A673 (cell line): ENCODE results near the gene FIBP. TPM values are rescaled to one million over a fixed set of nuclear protein-coding genes. Genes with fewer than 3 reads are reported as not detected.

Source experiments
- BruUV-seq: library from RNA; stranded (reverse); fragments of 400-500 nt; replicated peaks from 2 replicates; lab custom pipeline; 2021; lab: Mats Ljungman, UMichigan
- CTCF ChIA-PET: fragments of 300-600 bp; sonication (Branson Sonifier 250); formaldehyde crosslinking; loops from one replicate; lab custom pipeline; 2022; ENCODE audit warnings: antibody characterized with exemption; lab: Charles Lee
- POLR2A ChIA-PET: fragments of 300-600 bp; sonication (Branson Sonifier 250); formaldehyde crosslinking; loops from one replicate; lab custom pipeline; 2022; ENCODE audit warnings: antibody characterized with exemption; ENCODE audit not compliant: low non-redundant PET; lab: Charles Lee
- DNase-seq: peaks from one replicate; pipeline ENCODE4 v3.0.0-alpha.2; 2015; ENCODE audit warnings: low spot score
- H3K27ac ChIP-seq: fragments of 200-600 bp; sonication (generic); 2 replicates; pipeline ENCODE4 v1.5.1; 2016; ENCODE audit warnings: mixed run types, low read depth, mild to moderate bottlenecking, mixed read lengths, antibody characterized with exemption, low read length; ENCODE audit not compliant: poor library complexity, severe bottlenecking
- H3K27me3 ChIP-seq: fragments of 200-600 bp; sonication (generic); replicated peaks from 2 replicates; pipeline ENCODE4 v1.6.1; 2017; ENCODE audit warnings: mixed run types, low read depth, mild to moderate bottlenecking, mixed read lengths, antibody characterized with exemption, low read length; ENCODE audit not compliant: insufficient read depth, poor library complexity
- H3K36me3 ChIP-seq: fragments of 200-600 bp; sonication (generic); 2 replicates; pipeline ENCODE4 v1.6.1; 2016; ENCODE audit warnings: mixed run types, mild to moderate bottlenecking, mixed read lengths, antibody characterized with exemption, low read length; ENCODE audit not compliant: insufficient read depth, poor library complexity, severe bottlenecking
- H3K4me1 ChIP-seq: fragments of 200-600 bp; sonication (generic); 2 replicates; pipeline ENCODE4 v1.6.1; 2017; ENCODE audit warnings: mixed run types, mild to moderate bottlenecking, mixed read lengths, antibody characterized with exemption, low read length; ENCODE audit not compliant: insufficient read depth, poor library complexity, severe bottlenecking
- H3K4me3 ChIP-seq: fragments of 200-600 bp; sonication (generic); 2 replicates; pipeline ENCODE4 v1.5.1; 2016; ENCODE audit warnings: low read depth, mixed run types, mild to moderate bottlenecking, mixed read lengths, low read length; ENCODE audit not compliant: poor library complexity, severe bottlenecking
- H3K9me3 ChIP-seq: fragments of 200-600 bp; sonication (generic); 2 replicates; pipeline ENCODE4 v1.6.1; 2016; ENCODE audit warnings: mixed run types, low read depth, mild to moderate bottlenecking, mixed read lengths, antibody characterized with exemption, low read length; ENCODE audit not compliant: poor library complexity, severe bottlenecking
- CTCF ChIP-seq: fragments of 300-800, 200-600 bp; sonication (generic); conservative IDR thresholded peaks from 2 replicates; pipeline ENCODE4 v1.5.1; 2017; ENCODE audit warnings: low read depth, mild to moderate bottlenecking, antibody characterized with exemption, low read length, moderate library complexity, mixed read lengths
- EZH2 ChIP-seq: fragments of 200-600 bp; sonication (generic); IDR thresholded peaks from 2 replicates; pipeline ENCODE4 v1.6.1; 2017; ENCODE audit warnings: borderline replicate concordance, low read depth, mild to moderate bottlenecking, mixed read lengths, antibody characterized with exemption, low read length; ENCODE audit not compliant: poor library complexity, severe bottlenecking
- intact Hi-C: fragments of 100-400 bp; cut with micrococcal nuclease; formaldehyde crosslinking; loops from one replicate; pipeline ENCODE4 v1.10.0; 2022; ENCODE audit not compliant: unreplicated experiment
- total RNA-seq: library from RNA; stranded (reverse); gene quantifications from 2 replicates; pipeline ENCODE4 v1.2.3, GENCODE V29; 2021

Gene FIBP
- total RNA-seq, 1 experiment from 2014 or later: 98.5 TPM

- POLR2A ChIA-PET: no interaction called here
- TF ChIP-seq EZH2 (no peak), CTCF (no peak)
- no TSS peak for BruUV-seq
- Histone ChIP-seq H3K27ac (peak overlapping the region; percentile 84), H3K4me1 (peaks cover 29% of the 10 kb centered on the region), H3K27me3 (no peaks in the 10 kb centered on the region), H3K4me3 (peak overlapping the region; percentile 83), H3K9me3 (no peaks in the 10 kb centered on the region), H3K36me3 (peaks cover 12% of the 10 kb centered on the region)
- DNase-seq: no peak
- intact Hi-C loops: no loop called here
- CTCF ChIA-PET: no interaction called here
Measured at GRCh38 chr11:65919573-65920371, 31.5 kb upstream of the FIBP start.

- Histone ChIP-seq H3K9me3 (no peaks in the 10 kb centered on the region), H3K36me3 (peaks cover 12% of the 10 kb centered on the region), H3K27ac (peak within 1 kb of the TSS; percentile 91), H3K4me3 (peak within 1 kb of the TSS; percentile 83), H3K4me1 (peaks cover 32% of the 10 kb centered on the region), H3K27me3 (no peaks in the 10 kb centered on the region)
- ChIA-PET CTCF (no interaction called here), POLR2A (no interaction called here)
- intact Hi-C loops: no loop called here
- peak; percentile 100 for DNase-seq
- no peak for TF ChIP-seq EZH2
- no peak for TF ChIP-seq CTCF
- BruUV-seq: no TSS peak
Measured at GRCh38 chr11:65919141-65919572, 30.9 kb upstream of the FIBP start, which contains the start of gene DRAP1. DRAP1 (plus strand) TSS chr11:65919426; CDS start chr11:65919502, 76 bp downstream.

- Histone ChIP-seq H3K4me1 (peaks cover 32% of the 10 kb centered on the region), H3K27me3 (no peaks in the 10 kb centered on the region), H3K9me3 (no peaks in the 10 kb centered on the region), H3K4me3 (peak within 1 kb of the TSS; percentile 83), H3K27ac (peak within 1 kb of the TSS; percentile 91), H3K36me3 (peaks cover 12% of the 10 kb centered on the region)
- DNase-seq: peak; percentile 47
- BruUV-seq: TSS peak; percentile 60
- TF ChIP-seq CTCF: no peak
- no peak for TF ChIP-seq EZH2
- POLR2A ChIA-PET: no interaction called here
- CTCF ChIA-PET: interaction anchor here (0.5 to 0.6 kb wide), 2 partner anchors 30 to 140 kb away, joined by 4 to 6 read pairs; partner anchors contain the start of gene FIBP
- intact Hi-C loops: no loop called here
Measured at GRCh38 chr11:65918211-65919140, 30.2 kb upstream of the FIBP start, which contains the start of gene C11orf68. C11orf68 (minus strand) TSS chr11:65919062; CDS start chr11:65919031, 31 bp downstream.
